Measurements from ENCODE around the gene PDE11A. TPM values are rescaled to one million over a fixed set of nuclear protein-coding genes. Genes with fewer than 3 reads are reported as not detected.

Gene PDE11A
- total RNA-seq, 1 experiment from 2014 or later, result 0.13 TPM

GRCh38 chr2:177735318-177735803, 337.2 kb downstream of the PDE11A start:
- no peak overlapping the region for H2BK12ac ChIP-seq (ENCODE audit: insufficient read length, low read depth, low read length)
- no CpG with 5 or more reads among the region's 6 CpGs for WGBS (ENCODE audit: extremely low coverage, insufficient read length, low lambda C conversion rate)
- no peak overlapping the region for H2AK5ac ChIP-seq (ENCODE audit: insufficient read length, low read length)
- H4K91ac ChIP-seq (ENCODE audit: insufficient read length, low read depth, low read length), result no peak overlapping the region
- H2BK15ac ChIP-seq (ENCODE audit: low read depth, low read length), result no peak overlapping the region
- Mint-ChIP-seq H3K27ac (no peak overlapping the region), H3K9me3 (peaks cover 0 to 2% of the 10 kb centered on the region in 2 experiments; a peak in 3 of 5 replicates), H3K4me1 (peaks cover 15 to 19% of the 10 kb centered on the region in 2 experiments), H3K36me3 (ENCODE audit: insufficient read depth in 1 of 3, low read depth in 3 of 3) (no peaks in the 10 kb centered on the region), H3K27me3 (ENCODE audit: low read depth) (peaks cover 97% of the 10 kb centered on the region), H3K4me3 (no peak overlapping the region)
- H3K79me2 ChIP-seq (ENCODE audit: insufficient read depth, low read length), result no peaks in the 10 kb centered on the region
- H4K20me1 ChIP-seq (ENCODE audit: control insufficient read depth, insufficient read depth, insufficient read length), result no peaks in the 10 kb centered on the region
- H3K56ac ChIP-seq (ENCODE audit: insufficient read length, low read depth, low read length), result no peak overlapping the region
- no peak overlapping the region for H3T11ph ChIP-seq (ENCODE audit: low read length)
- H3K23ac ChIP-seq (ENCODE audit: insufficient read length, low read depth, low read length), result no peak overlapping the region
- no peak overlapping the region for H2BK120ac ChIP-seq (ENCODE audit: low read depth, low read length, poor library complexity, severe bottlenecking)
- H2BK5ac ChIP-seq (ENCODE audit: insufficient read length, low read length), result no peak overlapping the region
- no peak overlapping the region for H3K14ac ChIP-seq (ENCODE audit: insufficient read depth, low read length)
- H2AFZ ChIP-seq (ENCODE audit: low read length), result no peak overlapping the region
- H3K9me3 ChIP-seq (ENCODE audit: control insufficient read depth, low read depth, low read length), result no peaks in the 10 kb centered on the region
- no peak for DNase-seq
- H3K23me2 ChIP-seq (ENCODE audit: insufficient read length, low read depth, low read length, poor library complexity, severe bottlenecking), result no peaks in the 10 kb centered on the region
- no peak overlapping the region for H4K5ac ChIP-seq (ENCODE audit: insufficient read length, low read depth, low read length)
- no peak overlapping the region for H3K27ac ChIP-seq (ENCODE audit: insufficient read length, low read depth, low read length)
- no peak overlapping the region for H3K9ac ChIP-seq (ENCODE audit: extremely low read depth, insufficient read length, low read length)
- no peaks in the 10 kb centered on the region for H3K4me1 ChIP-seq (ENCODE audit: insufficient read depth, low read length)
- no peak overlapping the region for H2BK20ac ChIP-seq (ENCODE audit: low read depth, low read length, poor library complexity, severe bottlenecking)
- no peak overlapping the region for H4K8ac ChIP-seq (replicated peaks; ENCODE audit: insufficient read length, low read depth, low read length)
- H3K79me1 ChIP-seq (ENCODE audit: insufficient read depth, low read depth, low read length, poor library complexity, severe bottlenecking), result no peaks in the 10 kb centered on the region
- peak; percentile 34; the same call in 2 of the 3 replicates for TF ChIP-seq CTCF (conservative IDR thresholded peaks at IDR 0.05)
- H3K27me3 ChIP-seq (ENCODE audit: insufficient read depth, low read length), result peaks cover 36% of the 10 kb centered on the region; the same call in 1 of the 2 replicates
- no peak overlapping the region for H3K4me2 ChIP-seq (ENCODE audit: insufficient read depth, insufficient read length, low read length)
- no peak overlapping the region for H3K4ac ChIP-seq (ENCODE audit: low read depth, low read length)
- no peak overlapping the region for H3K18ac ChIP-seq (ENCODE audit: insufficient read length, low read depth, low read length)
